Renal cortical epithelial cell (primary cell): ENCODE results near the gene NRROS. TPM values are rescaled to one million over a fixed set of nuclear protein-coding genes. Genes with fewer than 3 reads are reported as not detected.

Source experiments
- DNase-seq: peaks from one replicate; pipeline ENCODE4 v3.0.0-alpha.2; 2011; ENCODE audit warnings: low read depth
- total RNA-seq: library from RNA; depleted of rRNA; stranded (reverse); fragments of >200 nt; gene quantifications from 2 replicates; pipeline ENCODE4 v1.2.3, GENCODE V29; 2014

NRROS gene
- total RNA-seq, 1 donor from 2014 or later, result 0.20 TPM

GRCh38 chr3:196684548-196685407, 45.3 kb downstream of the NRROS start:
- DNase-seq, result peak; percentile 35

GRCh38 chr3:196686436-196686835, 46.9 kb downstream of the NRROS start:
- DNase-seq, result no peak

GRCh38 chr3:196688349-196688748, 48.9 kb downstream of the NRROS start:
- DNase-seq, result peak; percentile 15

- DNase-seq, result no peak
Measured at GRCh38 chr3:196689941-196690660, 50.6 kb downstream of the NRROS start.

- no peak for DNase-seq
Measured at GRCh38 chr3:196691386-196691785, 51.9 kb downstream of the NRROS start.

- DNase-seq, result peak; percentile 15
Measured at GRCh38 chr3:196694202-196694638, 54.7 kb downstream of the NRROS start.

- DNase-seq, result no peak
Measured at GRCh38 chr3:196694941-196695848, 55.7 kb downstream of the NRROS start.

- DNase-seq, result no peak
Measured at GRCh38 chr3:196695849-196696226, 56.3 kb downstream of the NRROS start.

GRCh38 chr3:196697270-196697669, 57.8 kb downstream of the NRROS start:
- no peak for DNase-seq

- DNase-seq, result no peak
Measured at GRCh38 chr3:196699749-196700148, 60.3 kb downstream of the NRROS start.

- DNase-seq, result peak; percentile 12
Measured at GRCh38 chr3:196700801-196701200, 61.3 kb downstream of the NRROS start.

- no peak for DNase-seq
Measured at GRCh38 chr3:196706327-196706726, 66.8 kb downstream of the NRROS start.

GRCh38 chr3:196706731-196707130, 67.2 kb downstream of the NRROS start:
- no peak for DNase-seq

- no peak for DNase-seq
Measured at GRCh38 chr3:196707566-196707965, 68.1 kb downstream of the NRROS start.

- no peak for DNase-seq
Measured at GRCh38 chr3:196708467-196708866, 69.0 kb downstream of the NRROS start.

Other genes with a start within 250 kb of the NRROS start
- gene UBXN7, start 207.3 kb upstream of the NRROS start, total RNA-seq, result 13.9 and 31.6 TPM in 2 replicates
- gene RNF168, start 135.9 kb upstream of the NRROS start, total RNA-seq, result 11.3 and 14.1 TPM in 2 replicates
- gene SMCO1, start 124.3 kb upstream of the NRROS start, total RNA-seq, result not detected in 2 replicates
- gene WDR53, start 71.1 kb upstream of the NRROS start, total RNA-seq, result 5.2 and 7.4 TPM in 2 replicates
- 11.3 and 13.7 TPM in 2 replicates for gene FBXO45, start 71.0 kb upstream of the NRROS start, total RNA-seq
- gene CEP19, start 72.6 kb downstream of the NRROS start, total RNA-seq, result 2.8 and 6.5 TPM in 2 replicates
- 17.7 and 33.0 TPM in 2 replicates for gene PIGX, start 72.7 kb downstream of the NRROS start, total RNA-seq
- gene PAK2, start 100.2 kb downstream of the NRROS start, total RNA-seq, result 54.5 and 249 TPM in 2 replicates
- 33.0 and 36.6 TPM in 2 replicates for gene SENP5, start 228.2 kb downstream of the NRROS start, total RNA-seq